Activated T-cell treated with anti-CD3 and anti-CD28 coated beads, Interleukin-2, amount 50 U/mL, for 72 hours (primary cell): ENCODE measurements around the gene ZBTB42. TPM values are rescaled to one million over a fixed set of nuclear protein-coding genes. Genes with fewer than 3 reads are reported as not detected.

Experiments
- ATAC-seq, 2 donors: fragments of 150-1000 bp; cut with Tn5 transposase; replicated peaks in 1 of 2; 2 replicates each; pipeline ENCODE4 v1.10.0; 2021; ENCODE audit warnings: moderate library complexity in 2 of 2, mild to moderate bottlenecking in 1 of 2
- DNase-seq, 2 donors: peaks; one replicate each; pipeline ENCODE4 v3.0.0; 2021 to 2022; ENCODE audit warnings: mixed read lengths in 1 of 2
- H3K27ac Mint-ChIP-seq: one replicate; pipeline ENCODE4 v1.8.0; 2022; ENCODE audit warnings: mild to moderate bottlenecking, moderate library complexity, mixed read lengths
- H3K27me3 Mint-ChIP-seq: one replicate; pipeline ENCODE4 v1.8.0; 2022; ENCODE audit warnings: low read depth, mixed read lengths
- H3K36me3 Mint-ChIP-seq, 2 donors: one replicate each; pipeline ENCODE4 v1.8.0; 2022; ENCODE audit warnings: mixed read lengths in 2 of 2, mild to moderate bottlenecking in 1 of 2; ENCODE audit not compliant: insufficient read depth in 2 of 2
- H3K4me1 Mint-ChIP-seq: one replicate; pipeline ENCODE4 v1.8.0; 2022; ENCODE audit warnings: low read depth, mixed read lengths
- H3K4me3 Mint-ChIP-seq, 2 donors: one replicate each; pipeline ENCODE4 v1.8.0; 2022; ENCODE audit warnings: mild to moderate bottlenecking in 2 of 2, mixed read lengths in 2 of 2, moderate library complexity in 2 of 2
- H3K9me3 Mint-ChIP-seq, 2 donors: one replicate each; pipeline ENCODE4 v1.8.0; 2022; ENCODE audit warnings: mixed read lengths in 2 of 2
- total RNA-seq, 2 donors: library from RNA; stranded (reverse); gene quantifications; one replicate each; pipeline ENCODE4 v1.2.3, GENCODE V29; 2022

Gene ZBTB42
- total RNA-seq, 2 donors from 2014 or later, result 2.5 to 3.0 TPM

GRCh38 chr14:104845033-104845666, 44.2 kb downstream of the ZBTB42 start:
- H3K36me3 Mint-ChIP-seq, result no peaks in the 10 kb centered on the region
- ATAC-seq (no peak), DNase-seq (no peak)
- no peak overlapping the region for H3K27ac Mint-ChIP-seq
- H3K4me1 Mint-ChIP-seq, result peaks cover 5% of the 10 kb centered on the region
- peaks cover 52% of the 10 kb centered on the region for H3K27me3 Mint-ChIP-seq
- no peak overlapping the region for H3K4me3 Mint-ChIP-seq
- H3K9me3 Mint-ChIP-seq, result no peaks in the 10 kb centered on the region

- Mint-ChIP-seq H3K4me1 (peaks cover 5% of the 10 kb centered on the region), H3K27me3 (peaks cover 52% of the 10 kb centered on the region), H3K9me3 (no peaks in the 10 kb centered on the region), H3K4me3 (no peak overlapping the region), H3K36me3 (no peaks in the 10 kb centered on the region), H3K27ac (no peak overlapping the region)
- DNase-seq (no peak), ATAC-seq (no peak)
Observed at GRCh38 chr14:104845834-104846441, 45.0 kb downstream of the ZBTB42 start.

- ATAC-seq (no peak), DNase-seq (no peak)
- Mint-ChIP-seq H3K27ac (no peak overlapping the region), H3K27me3 (peaks cover 12% of the 10 kb centered on the region), H3K9me3 (no peaks in the 10 kb centered on the region), H3K36me3 (no peaks in the 10 kb centered on the region), H3K4me1 (no peaks in the 10 kb centered on the region), H3K4me3 (no peak overlapping the region)
Observed at GRCh38 chr14:104852280-104852663, 51.4 kb downstream of the ZBTB42 start.

Other genes with a start within 250 kb of the ZBTB42 start
- not detected for gene C14orf180, start 221.3 kb upstream of the ZBTB42 start, total RNA-seq
- gene TMEM179, start 196.3 kb upstream of the ZBTB42 start, total RNA-seq, result under 1 TPM in 1 of 2 donors, not detected in 1; 0.46 TPM
- gene INF2, start 111.5 kb upstream of the ZBTB42 start, total RNA-seq, result 10 to 100 TPM; 37.6 to 38.8 TPM
- gene ADSS1, start 76.9 kb upstream of the ZBTB42 start, total RNA-seq, result 1 to 10 TPM; 4.6 to 6.1 TPM
- 10 to 100 TPM; 72.9 TPM for gene SIVA1, start 48.0 kb upstream of the ZBTB42 start, total RNA-seq
- gene AKT1, start 5.4 kb upstream of the ZBTB42 start, total RNA-seq, result 100 to 1,000 TPM in 1 of 2 donors, 10 to 100 TPM in 1; 98.0 to 113 TPM
- gene CEP170B, start 64.2 kb downstream of the ZBTB42 start, total RNA-seq, result 1 to 10 TPM; 6.1 to 7.9 TPM
- under 1 TPM in 1 of 2 donors, not detected in 1; 0.30 TPM for gene PLD4, start 123.8 kb downstream of the ZBTB42 start, total RNA-seq
- gene AHNAK2, start 177.3 kb downstream of the ZBTB42 start, total RNA-seq, result under 1 TPM in 1 of 2 donors, not detected in 1; 0.05 TPM
- under 1 TPM; 0.79 to 0.93 TPM for gene CLBA1, start 184.7 kb downstream of the ZBTB42 start, total RNA-seq
- 10 to 100 TPM; 56.8 to 57.5 TPM for gene CDCA4, start 220.0 kb downstream of the ZBTB42 start, total RNA-seq